Cerebellar nuclear complex (tissue), 1 donor: ENCODE data around the gene TJP1.

ENCODE experiments used
- DNase-seq, 2 experiments: peaks; one replicate each; lab custom pipeline; 2025; lab: John Stamatoyannopoulos, UW

TJP1 gene

DNA sequence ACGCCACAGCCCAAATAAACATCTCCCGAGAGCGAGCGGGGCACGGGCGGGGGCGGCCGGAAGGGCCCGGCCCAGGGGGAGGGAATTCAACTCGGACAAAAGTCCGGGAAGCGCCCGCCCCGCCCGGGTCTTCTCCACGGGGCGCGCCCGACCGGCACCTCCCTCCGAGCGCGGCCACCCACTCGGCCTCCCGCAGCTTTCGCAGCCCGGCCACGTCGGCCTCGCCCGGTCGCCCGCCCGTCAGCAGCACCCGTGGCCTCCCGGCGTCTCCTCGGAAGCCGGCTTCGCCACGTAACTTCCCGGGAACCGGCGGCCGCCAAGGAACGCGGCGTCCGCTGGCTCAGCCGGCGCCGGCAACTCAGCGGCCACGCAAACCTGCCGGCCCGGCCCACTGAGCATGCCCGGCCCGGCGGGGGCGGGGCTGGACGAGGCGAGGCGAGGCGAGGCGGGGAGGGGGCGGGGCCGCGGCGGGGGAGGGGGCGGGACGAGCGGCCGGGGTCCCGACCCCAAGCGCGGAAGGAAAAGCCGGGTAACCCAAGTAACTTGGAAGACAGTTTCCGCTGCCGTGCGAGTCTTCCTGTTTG lies at the start of gene TJP1:
TJP1 (minus strand) TSS at position 369 of the 584 bp plus-strand sequence. CDS start 440 bp downstream, outside the sequence.
- no peak for DNase-seq

DNA sequence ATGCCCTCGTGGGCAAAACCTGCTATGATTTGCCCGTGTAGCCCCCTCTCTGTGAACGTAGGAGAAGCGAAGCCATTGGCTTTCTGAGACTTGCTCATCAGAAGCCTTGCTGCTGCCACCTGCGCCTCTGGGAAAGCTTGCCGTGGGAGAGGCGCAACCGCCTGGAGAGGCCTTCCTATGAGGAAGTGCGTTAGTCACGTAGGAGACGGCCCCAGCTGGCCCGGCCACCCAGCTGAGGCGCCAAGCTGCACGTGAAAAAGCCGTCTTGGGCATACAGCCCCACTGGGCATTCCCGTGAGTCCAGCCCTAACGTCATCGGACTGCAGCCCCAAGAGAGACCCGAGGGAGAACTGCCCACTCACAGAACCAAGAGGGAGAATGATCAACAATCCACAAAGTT lies 49.1 kb upstream of the TJP1 start:
- DNase-seq = no peak

DNA sequence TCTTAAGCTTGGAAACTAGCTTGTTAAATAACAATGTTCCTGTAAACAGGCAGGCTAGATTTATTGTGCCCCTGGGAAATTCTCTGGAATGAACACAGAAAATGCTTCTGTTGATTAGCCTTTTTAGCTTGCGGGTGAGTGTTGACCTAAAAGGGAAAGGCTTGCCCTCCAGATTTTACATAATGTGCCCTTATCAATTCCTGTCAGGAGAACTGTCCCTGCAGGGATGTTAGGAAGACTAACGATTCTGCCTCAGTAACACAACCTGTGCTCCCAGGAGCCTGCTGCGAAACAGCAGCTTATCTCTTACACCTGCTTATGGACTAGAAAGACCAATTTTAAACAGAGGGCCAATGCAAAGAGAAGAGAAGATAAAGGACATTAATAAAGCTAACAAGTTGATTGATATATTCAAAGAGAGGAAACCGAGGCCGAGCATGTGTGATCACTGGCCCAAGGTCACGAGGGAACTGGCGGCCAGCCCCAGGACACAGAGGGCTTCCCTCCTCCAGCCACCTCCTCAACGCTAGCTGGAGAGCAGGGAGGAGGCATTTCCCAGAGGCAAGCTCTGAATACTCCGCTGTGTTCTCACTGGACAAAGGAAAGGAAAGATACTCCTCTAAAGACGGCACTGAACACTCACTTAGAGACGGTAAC lies 48.4 kb upstream of the TJP1 start:
- DNase-seq = no peak

DNA sequence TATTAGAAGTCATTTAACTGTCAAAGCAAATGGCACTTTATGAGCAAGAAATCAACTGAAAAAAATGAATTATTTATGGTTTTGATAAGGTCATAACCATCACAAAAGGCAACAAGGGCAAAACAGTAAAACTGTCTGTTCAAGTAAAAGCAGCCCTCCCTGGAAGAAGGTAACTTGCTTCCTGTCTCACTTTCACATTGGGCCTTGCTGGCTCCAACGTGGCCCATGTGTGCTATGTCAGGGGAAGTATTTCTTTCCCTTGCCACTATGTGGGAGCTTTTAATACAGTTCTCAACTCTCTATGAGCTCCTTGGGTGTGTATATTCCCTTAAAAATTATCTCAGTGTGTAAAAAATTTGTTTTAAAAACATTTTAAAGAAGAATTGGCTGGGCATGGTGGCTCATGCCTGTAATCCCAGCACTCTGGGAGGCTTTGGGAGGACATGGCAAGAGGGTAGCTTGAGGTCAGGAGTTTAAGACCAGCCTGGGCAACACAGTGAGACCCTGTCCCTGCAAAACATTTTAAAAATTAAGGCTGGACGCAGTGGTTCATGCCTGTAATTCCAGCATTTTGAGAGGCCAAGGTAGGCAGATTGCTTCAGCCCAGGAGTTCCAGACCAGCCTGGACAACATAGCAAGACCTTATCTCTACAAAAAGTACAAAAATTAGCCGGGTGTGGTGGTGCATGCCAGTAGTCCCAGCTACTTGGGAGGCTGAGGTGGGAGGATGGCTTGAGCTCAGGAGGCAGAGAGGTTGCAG lies 45.2 kb upstream of the TJP1 start:
- no peak for DNase-seq

DNA sequence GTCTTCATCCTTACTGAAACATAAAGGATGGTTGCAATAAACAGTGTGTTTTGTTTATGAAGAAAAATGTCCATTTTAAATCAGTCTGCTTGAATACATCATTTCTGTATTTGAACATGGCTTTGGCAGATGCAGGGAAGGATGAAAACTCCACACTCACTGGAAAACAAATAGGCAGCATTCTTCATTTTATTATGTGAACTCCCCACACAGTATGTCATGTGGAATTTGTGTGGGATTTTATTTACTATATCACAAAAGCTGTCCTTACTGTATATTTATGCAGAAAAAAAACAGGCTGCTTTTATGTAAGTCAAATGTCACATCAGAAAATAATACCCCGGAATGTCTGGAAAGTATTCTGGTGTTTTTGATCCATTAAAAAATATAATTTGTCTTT lies 44.1 kb upstream of the TJP1 start:
- DNase-seq = no peak

DNA sequence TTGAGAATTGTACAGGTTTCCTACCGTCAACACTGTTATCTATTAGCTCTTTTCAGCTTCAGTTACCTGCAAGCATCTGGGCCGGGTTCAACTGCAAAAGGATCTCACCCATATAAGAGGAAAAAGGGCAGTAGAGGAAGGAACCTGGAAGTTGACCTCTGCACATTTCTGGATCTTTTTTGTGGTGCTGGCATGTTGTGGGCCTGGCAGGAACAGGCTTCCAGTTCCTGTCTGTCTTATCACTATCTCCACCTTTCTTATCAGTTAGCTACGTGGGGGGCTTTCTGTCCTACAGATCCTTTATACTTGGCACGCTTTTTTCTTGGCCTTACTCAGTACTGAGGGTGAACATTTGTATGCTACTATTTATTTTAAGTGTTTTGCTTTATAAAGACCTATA lies 42.2 kb upstream of the TJP1 start:
- no peak for DNase-seq

DNA sequence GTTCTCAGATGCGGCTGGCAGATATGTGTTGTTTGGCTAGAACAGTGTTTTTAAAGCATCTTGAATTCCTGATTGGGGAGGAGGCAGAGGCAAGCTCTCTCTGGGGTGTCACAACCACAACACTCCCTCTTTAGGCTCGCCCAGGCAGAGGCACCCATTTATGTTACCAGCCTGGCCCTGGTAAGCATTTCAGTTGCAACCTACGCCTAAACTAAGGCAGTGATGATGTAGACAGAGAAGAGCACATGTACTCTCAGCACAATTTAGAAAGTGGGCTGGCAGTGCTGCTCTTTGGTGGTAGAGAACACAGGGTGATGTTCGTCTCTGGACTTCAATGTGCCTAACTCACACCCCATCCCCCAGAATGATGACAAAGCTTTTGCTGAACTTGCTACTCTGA lies 41.2 kb upstream of the TJP1 start:
- no peak for DNase-seq

DNA sequence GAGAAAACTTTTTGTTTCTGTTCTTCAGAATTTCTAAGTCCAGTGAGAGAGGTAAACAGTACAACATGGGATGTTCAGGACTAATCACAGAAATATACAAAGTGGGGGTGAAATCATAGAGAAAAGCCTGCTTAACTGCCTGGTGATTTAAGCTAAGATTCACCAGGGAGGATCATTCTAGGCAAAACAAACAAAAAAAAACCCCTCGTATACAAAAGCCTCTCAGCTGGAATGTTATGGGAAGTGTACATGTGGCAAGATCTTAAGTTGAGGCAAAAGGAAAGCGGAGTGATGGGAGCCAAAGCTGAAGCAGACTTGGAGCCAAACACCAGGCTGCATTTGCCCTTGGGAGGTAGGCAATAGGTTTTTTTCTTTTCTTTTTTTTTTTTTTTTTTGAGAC lies 40.0 kb upstream of the TJP1 start:
- no peak for DNase-seq

DNA sequence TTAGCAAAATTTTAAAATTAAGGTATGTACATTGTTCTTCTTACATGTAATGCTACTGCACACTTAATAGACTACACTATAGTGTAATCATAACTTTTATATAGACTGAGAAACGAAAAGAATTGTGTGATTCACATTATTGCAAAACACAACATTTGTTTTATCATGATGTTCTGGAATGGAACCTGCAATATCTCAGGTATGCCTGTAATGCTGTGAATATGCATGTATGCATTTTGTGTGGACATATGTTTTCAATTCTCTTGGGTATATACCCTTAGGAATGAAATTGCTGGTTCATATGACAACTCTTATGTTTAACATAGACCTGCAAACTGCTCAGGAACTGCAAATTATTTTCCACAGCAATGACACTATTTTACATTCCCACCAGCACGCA lies 38.6 kb upstream of the TJP1 start:
- no peak for DNase-seq

DNA sequence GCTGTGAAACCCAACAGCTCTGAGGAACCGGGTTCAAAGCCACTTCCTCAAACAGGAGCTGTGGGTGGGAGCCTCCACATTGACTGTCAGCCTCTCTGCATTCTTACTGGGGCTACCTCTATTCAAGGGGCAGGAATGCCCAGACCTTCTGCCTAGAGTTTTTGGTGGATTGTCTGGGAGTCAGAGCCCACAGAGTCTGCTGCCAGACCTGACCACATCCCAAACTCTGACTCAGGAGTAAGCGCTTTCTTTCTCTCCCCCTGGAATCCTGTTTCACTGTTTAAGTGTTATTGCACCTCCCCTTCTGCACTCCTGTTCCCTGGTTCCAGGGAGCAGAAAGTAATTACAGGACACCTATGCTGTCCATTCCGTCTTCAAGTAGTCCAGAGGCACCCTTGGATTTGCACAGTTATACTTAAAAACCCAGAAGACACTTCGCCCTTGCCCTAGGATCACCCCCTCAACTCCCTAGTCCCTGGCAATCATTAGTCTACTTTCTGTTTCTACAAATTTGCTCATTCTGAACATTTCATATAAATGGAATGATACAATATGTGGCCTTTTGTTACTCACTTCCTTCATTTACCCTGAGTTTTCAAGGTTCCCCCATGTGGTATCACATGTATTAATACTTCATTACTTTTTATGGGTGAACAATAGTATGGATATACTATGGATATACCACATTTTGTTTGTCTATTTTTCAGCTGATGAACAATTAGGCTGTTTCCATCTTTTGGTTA lies 37.9 kb upstream of the TJP1 start:
- DNase-seq = no peak

DNA sequence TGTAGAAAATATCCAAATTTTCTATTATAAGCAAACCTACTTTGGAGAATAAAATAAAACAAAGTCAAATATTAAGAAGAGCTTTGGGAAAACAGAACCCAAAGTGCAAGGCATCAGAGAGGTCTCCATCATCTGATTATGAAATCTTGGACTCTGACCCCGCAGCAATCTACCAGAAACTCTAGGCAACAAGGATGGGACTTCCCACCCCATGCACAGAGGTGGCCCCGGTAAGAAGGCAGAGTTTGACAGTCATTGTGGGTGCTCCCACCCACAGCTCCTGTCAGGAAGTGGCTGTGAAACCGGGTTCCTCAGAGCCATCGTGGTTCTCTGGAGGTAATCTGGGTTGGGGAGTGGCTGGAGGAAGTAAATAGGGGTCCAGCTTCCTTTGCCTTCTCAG lies 37.0 kb upstream of the TJP1 start:
- DNase-seq = no peak

DNA sequence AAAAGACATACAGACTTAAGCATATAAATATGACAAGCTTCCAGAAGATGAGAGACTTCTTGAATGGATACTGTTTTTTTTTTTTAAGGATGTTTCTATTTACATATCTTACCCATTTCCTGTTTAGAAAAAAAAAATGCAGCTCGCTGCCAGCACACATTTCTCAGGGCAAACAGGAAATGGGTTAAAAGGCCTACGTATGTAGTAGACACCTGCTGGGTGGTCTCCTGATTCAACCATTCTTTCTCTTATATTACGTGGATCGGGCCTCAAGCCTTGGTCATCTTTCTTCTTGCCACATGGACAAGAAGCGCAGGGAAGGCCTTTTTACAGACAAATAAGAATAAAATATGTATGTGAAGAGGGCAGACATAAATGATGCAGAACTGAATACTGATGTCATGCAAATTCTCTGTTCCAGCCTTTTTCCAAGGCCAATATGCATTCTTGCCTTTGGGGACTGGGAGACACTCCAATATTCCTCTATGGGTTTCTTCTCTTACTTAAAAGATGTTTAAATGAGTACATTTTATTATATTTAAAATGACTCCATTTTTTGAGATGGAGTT lies 35.0 kb upstream of the TJP1 start:
- no peak for DNase-seq

DNA sequence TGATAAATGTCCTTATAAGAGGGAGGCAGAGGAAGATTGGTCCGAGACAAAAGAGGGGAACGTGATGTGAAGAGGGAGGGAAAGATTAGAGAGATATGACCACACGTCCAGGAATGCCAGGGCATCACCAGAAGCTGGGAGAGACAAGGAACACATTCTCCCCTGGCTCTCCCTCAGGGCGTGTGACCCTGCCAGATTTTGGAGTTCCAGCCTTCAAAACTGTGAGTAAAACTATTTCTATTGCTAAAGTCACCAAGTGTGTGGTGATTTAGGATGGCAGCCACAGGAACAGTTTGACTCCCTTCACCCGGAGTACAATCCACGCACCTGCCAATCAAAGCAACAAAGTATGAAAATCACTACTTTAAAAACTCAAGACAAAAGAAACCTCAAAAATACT lies 32.1 kb upstream of the TJP1 start:
- no peak for DNase-seq

DNA sequence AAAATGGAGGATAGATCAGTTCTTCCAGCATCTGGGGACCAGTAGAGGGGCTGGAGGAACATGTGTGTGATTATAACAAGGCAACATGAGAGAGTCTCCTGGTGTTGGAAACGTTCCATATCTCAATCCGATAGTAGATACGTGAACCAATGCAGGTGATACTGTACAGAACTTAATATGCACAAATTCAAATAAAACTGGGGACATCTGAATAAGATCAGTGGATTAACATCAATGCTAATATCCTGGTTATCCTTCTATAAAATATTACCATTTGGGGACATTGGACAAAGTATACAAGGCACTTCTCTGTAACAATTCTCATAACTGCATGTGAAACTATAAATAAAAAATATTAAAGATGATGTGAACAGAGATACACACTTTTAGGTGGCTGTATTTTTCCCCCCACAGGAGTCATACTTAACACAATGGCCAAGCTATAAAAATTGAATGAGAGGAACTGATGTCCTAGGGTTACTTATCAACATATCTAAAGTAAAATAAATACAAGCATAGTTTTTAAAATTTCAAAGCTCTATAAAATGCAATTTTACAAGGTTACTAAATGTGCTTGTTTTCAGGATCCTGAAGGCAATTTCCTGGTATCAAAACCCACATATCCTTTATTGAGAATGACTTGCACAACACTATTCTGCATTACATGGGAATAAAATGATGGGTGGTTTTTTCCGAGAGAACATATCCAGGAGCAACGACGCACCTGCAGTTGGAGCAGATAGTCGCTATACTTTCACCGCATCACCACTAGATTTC lies 31.1 kb upstream of the TJP1 start:
- DNase-seq = no peak

DNA sequence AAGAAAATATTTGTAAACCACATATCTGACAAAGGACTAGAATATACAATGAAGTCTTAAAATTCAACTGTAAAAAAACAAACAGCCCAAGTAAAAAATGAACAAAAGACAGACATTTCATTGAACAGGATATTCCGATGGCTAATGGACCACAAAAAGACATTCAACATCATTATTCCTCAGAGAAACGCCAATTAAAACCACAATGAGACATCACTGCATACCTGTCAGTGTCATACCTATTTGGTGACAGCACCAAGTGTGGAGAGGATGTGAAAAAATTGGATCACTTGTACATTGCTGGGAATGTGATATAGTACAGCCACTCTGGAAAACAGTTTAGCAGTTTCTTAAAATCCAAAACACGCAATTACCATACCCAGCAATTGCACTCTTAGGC lies 29.9 kb upstream of the TJP1 start:
- no peak for DNase-seq

DNA sequence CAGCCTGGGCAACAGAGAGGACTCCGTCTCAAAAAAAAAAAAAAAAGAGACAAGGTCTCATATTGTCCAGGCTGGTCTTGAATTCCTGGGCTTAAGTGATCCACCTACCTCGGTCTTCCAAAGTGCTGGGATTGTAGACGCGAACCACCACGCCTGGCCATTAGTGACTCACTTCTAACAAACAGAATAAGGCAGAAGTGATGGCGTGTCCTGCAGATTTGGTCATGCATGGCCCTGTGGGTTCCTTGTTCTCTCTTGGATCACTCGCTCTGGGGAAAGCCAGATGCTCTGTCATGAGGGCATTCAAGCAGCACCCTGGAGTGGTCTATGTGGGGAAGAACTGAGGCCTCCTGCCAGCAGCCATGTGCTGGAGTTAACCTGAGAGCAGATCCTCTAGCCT lies 27.4 kb upstream of the TJP1 start:
- DNase-seq = no peak

DNA sequence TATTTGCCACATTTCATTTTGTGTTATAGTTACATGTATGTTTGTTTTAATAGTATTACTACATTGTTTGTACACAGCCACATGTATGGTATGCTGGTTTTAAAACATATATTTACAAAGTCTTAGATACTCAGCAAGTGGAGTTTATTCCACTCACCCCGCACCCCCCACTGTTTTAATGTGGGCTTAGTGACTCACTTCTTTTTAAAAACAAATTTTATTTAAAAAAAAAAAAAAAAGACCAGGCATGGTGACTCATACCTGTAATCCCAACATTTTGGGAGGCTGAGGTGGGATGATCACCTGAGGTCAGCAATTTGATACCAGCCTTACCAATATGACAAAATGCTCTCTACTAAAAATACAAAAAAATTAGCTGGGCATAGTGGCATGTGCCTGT lies 26.9 kb upstream of the TJP1 start:
- no peak for DNase-seq

DNA sequence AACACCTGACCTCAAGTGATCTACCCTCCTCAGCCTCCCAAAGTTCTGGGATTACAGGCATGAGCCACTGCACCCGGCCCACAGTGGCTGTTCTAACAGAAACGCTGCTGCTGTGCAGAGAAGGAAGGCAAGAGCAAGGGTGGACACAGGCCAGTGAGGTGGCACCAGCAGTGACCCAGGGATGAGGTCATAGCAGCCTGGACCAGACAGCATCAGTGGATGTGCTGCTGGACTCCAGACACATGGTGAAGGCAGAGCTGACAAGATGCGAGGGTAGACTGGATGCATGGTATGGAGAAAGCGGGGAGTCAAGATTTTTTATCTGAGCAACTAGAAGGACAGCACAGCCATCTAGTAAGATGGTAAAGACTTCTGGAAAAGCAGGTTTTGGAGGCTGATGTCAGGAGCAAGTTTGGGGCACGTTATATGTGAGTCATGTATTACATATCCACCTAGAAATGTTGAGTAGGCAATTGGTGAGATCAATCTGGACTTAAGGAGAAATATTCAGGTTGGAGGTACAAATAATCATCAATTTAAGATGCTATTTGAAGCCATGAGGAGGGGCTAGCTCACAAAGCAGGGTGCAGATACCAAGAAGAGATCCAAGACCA lies 22.1 kb upstream of the TJP1 start:
- no peak for DNase-seq

DNA sequence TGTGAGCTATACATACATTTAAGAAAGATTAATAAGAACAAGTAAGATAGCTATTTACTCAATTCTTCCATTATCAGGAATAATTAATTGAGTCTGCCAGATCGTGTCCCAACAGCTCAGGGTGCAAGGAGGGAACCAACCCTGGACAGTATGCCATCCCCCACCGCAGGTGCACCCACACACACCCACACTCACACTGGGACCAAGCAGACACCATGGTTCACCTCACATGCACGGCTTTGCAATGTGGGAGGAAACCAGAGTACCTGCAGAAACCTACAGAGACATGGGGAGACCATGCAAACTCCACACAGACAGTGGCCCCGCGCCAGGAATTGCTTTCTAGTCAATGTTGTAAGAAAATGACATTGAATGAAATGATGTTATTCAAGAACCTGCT lies 20.0 kb upstream of the TJP1 start:
- no peak for DNase-seq

DNA sequence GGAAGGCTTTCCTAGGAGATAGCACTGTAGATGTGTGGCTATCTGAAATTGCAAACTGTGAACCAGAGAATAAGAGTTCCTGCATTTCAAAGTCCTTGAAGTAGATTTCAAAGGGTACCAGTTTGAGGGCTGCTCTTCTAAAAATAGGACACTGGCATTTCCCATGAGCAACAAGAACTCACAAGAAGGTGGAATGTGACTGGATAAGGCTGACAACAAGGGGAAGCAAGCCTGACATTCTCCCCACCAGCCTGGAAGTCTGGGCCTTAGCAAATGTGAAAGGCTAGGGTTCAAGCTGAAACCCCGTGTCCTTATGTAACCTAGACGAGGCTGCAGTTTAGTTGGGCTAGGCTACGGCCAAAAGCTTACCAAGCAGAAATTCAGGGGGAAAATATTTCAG lies 18.7 kb upstream of the TJP1 start:
- no peak for DNase-seq

DNA sequence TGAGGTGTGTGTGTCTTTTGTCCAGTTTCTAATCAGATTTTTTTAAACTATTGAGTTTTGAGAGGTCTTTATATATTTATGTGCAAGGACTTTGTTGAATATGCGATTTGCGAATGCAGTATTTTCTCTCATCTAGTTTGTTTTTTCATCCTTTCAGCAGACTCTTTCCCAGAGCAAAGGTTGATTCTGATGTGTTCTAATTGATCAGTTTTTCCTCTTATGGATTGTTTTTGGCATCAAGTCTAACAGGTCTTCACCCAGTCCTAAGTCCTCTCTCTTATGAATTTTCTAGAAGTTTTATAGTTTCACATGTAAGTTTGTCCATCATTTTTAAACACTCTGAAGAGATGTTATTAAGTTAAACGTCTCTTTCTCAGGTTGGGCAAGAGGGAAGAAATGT lies 17.8 kb upstream of the TJP1 start:
- no peak for DNase-seq
